GM18861 (cell line): ENCODE measurements around the gene CHRM4.
"Not testable (repeated sequence)": the region's sequence is repeated elsewhere in the genome, so short reads cannot be mapped to it uniquely, and the experiment has no call there.

Experiments used
- ATAC-seq: cut with Tn5 transposase; IDR thresholded peaks from one replicate; pipeline ENCODE4 v1.9.1; 2021; ENCODE audit not compliant: unreplicated experiment

Gene CHRM4

GRCh38 chr11:46382646-46383403 is 8.8 kb downstream of the CHRM4 start:
- ATAC-seq, result no peak

GRCh38 chr11:46381819-46382645 is 9.5 kb downstream of the CHRM4 start:
- no peak for ATAC-seq

- no peak for ATAC-seq
These were observed 10.3 kb downstream of the CHRM4 start, which contains the start of gene MDK for GRCh38 chr11:46381048-46381818. MDK (plus strand) TSS chr11:46381669; CDS start chr11:46382058, 389 bp downstream.

- ATAC-seq, result no peak
These were observed 11.1 kb downstream of the CHRM4 start for GRCh38 chr11:46380340-46381047.

GRCh38 chr11:46379482-46380293 is 11.9 kb downstream of the CHRM4 start:
- not testable (repeated sequence) for ATAC-seq

- no peak for ATAC-seq
These were observed 12.6 kb downstream of the CHRM4 start for GRCh38 chr11:46378811-46379481.

- no peak for ATAC-seq
These were observed 13.3 kb downstream of the CHRM4 start for GRCh38 chr11:46378296-46378695.

GRCh38 chr11:46377831-46378230 is 13.7 kb downstream of the CHRM4 start:
- ATAC-seq, result no peak

GRCh38 chr11:46377290-46377689 is 14.3 kb downstream of the CHRM4 start:
- ATAC-seq, result no peak

GRCh38 chr11:46376258-46377050 is 15.1 kb downstream of the CHRM4 start:
- no peak for ATAC-seq

- no peak for ATAC-seq
These were observed 16.0 kb downstream of the CHRM4 start for GRCh38 chr11:46375392-46376101.

- ATAC-seq, result no peak
These were observed 16.8 kb downstream of the CHRM4 start for GRCh38 chr11:46374815-46375214.

GRCh38 chr11:46373787-46374740 is 17.5 kb downstream of the CHRM4 start:
- no peak for ATAC-seq

GRCh38 chr11:46372501-46372900 is 19.1 kb downstream of the CHRM4 start:
- ATAC-seq, result not testable (repeated sequence)

- ATAC-seq, result no peak
These were observed 19.5 kb downstream of the CHRM4 start for GRCh38 chr11:46372086-46372485.

- not testable (repeated sequence) for ATAC-seq
These were observed 20.3 kb downstream of the CHRM4 start for GRCh38 chr11:46371262-46371661.

- no peak for ATAC-seq
These were observed 21.3 kb downstream of the CHRM4 start for GRCh38 chr11:46370253-46370652.
